CD4-positive, alpha-beta T cell treated with Interleukin-17A for 4 hours (primary cell): Measurements from ENCODE around the gene MTMR8.
"Not testable (repeated sequence)": the region's sequence is repeated elsewhere in the genome, so short reads cannot be mapped to it uniquely, and the experiment has no call there.

Experiments
- DNase-seq: peaks from one replicate; pipeline ENCODE4 v3.0.0-alpha.2; 2020; ENCODE audit warnings: mixed read lengths

MTMR8 gene

DNA sequence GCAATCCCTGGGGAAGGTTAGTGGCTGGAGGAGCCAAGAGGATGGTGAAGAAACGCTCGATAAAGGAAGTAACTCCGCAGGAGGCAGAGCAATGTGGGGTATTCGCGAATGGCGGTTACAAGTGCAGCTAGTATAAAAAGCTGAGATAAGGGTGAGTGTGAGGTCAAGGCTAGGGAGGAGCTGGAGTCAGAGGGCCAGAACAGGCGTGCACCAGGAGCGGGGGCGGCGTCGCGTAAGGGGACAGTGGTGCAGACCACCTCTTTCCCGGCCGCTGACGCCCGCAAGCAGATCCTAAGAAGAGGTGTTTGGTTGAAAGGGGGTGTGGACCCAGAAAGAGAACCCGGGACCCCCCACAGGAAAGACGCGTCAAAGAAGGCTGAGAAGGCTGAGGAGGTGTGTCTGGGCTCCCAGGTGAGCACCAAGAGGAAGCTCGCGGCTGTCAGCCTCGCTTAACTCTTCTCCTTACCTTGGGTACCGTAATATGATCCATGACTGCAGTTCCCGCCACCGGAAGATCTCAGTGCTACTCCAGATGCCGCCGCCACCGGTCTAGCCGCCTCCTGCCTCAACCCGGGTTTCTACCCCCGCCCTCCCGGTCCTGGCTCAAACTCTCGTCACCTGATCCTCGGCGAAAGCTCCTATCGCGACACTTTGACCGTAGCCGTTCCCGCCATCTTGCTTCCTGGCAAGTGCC, at the start of gene MTMR8:
TSS of gene MTMR8 (minus strand) at position 579 of the 694 bp plus-strand sequence. CDS start at position 490, 89 bp downstream.
- peak; percentile 79 for DNase-seq

DNA sequence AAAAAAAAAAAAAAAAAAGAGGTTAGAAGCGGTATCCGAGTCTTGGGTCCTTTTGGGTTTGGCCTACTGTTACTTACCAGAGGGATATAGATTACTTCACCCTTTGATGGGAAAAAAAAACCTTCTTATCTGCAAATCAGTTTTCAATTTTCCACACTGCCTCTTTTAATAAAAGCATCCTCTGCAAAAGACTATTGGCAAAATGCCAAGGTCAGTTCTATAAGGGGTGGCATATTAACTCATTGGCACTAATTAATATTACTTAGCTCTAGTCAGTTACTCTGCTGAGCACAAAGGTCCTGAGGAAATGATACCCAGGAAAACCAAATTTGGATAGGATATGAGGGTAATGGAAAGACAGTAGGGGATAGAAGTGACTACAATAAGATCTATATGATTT, 44.3 kb upstream of the MTMR8 start:
- no peak for DNase-seq

GRCh38 chrX:64437665-64438064, 42.4 kb upstream of the MTMR8 start:
- DNase-seq = no peak

DNA sequence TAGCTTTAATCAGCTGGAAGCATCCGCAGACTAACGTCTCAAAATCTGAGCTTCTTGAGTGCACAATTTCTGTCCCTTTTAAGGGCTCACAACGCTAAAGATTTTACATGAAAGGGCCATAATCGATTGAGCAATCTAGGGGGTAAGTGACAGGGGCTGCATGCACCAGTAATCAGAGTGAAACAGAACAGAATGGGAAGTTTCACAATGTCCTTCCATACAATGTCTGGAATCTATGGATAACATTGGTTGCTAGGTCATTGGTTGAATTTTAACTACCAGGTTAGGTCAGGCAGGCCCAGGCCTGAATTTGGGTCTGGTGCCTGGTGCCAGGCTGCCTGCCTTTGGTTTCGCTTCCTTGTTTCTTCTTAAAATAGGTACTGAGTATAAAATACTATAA, 42.0 kb upstream of the MTMR8 start:
- no peak for DNase-seq

- DNase-seq = no peak
These were observed 33.1 kb upstream of the MTMR8 start for GRCh38 chrX:64428371-64428770.

- no peak for DNase-seq
These were observed 32.5 kb upstream of the MTMR8 start for GRCh38 chrX:64427787-64428186.

DNA sequence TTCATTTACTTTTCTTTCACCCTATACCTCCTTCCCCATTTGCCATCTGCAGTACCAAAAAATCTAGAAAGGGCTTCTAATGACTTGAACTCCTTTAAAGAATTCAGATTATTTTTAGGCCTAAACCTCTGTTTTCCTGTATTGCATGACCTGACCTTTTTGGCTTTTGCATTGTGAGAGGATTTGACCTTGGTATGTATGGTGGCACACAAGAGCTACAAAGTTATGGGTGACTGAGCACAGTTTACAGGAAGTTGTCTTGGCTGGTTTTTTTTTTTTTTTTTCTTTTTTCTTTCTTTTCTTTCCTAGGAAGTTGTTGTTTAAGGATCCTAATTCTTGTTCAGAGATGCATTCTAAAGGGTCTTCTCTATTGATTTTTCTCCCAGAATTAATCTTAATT, 32.0 kb upstream of the MTMR8 start:
- DNase-seq = no peak

DNA sequence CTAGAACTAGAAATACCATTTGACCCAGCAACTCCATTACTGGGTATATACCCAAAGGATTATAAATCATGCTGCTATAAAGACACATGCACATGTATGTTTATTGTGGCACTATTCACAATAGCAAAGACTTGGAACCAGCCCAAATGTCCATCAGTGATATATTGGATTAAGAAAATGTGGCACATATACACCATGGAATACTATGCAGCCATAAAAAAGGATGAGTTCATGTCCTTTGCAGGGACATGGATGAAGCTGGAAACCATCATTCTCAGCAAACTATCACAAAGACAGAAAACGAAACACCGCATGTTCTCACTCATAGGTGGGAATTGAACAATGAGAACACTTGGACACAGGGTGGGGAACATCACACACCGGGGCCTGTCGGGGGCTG, 14.5 kb upstream of the MTMR8 start:
- DNase-seq = not testable (repeated sequence)

DNA sequence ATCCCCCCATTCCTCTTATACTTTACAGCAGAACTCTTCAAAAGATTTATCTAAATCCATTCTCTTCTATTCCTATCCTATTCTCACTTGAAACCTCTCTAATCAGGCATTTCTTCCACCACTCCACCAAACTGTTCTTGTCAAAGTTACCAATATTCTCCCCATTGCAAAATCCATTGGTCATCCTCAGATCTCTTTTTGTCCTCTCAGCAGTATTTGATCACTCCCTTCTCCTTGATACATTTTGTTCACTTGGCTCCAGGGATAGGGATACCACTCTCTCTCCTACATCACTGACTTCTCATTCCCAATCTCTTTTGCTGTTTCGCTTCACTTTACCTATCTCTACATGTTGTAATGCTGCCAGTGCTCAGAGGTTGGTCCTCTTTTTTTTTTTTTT, 2.8 kb upstream of the MTMR8 start:
- DNase-seq = no peak

- DNase-seq = no peak
These were observed 297 bp upstream of the MTMR8 start for GRCh38 chrX:64395568-64395929.

GRCh38 chrX:64394059-64394873, 986 bp downstream of the MTMR8 start:
- DNase-seq = no peak

DNA sequence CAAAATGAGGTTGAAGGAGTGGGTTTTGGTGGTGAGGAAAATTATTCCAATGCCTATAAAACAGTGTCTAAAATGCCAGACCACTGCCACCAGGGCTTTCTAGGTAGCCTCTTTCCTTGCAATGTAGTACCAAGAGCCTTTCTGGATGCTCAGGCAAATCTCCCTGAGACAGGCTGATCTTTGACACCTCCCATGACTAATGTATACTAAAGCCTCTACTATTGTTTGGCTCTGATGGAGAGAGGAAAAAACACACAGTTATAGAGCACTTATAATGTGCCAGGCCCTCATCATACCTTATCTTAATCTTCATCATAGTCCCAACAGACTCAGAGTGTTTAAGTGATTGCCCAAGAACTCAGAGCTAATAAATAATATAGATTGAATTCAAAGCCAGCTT, 5.8 kb downstream of the MTMR8 start:
- DNase-seq = no peak

- not testable (repeated sequence) for DNase-seq
These were observed 14.5 kb downstream of the MTMR8 start for GRCh38 chrX:64380789-64381188.

DNA sequence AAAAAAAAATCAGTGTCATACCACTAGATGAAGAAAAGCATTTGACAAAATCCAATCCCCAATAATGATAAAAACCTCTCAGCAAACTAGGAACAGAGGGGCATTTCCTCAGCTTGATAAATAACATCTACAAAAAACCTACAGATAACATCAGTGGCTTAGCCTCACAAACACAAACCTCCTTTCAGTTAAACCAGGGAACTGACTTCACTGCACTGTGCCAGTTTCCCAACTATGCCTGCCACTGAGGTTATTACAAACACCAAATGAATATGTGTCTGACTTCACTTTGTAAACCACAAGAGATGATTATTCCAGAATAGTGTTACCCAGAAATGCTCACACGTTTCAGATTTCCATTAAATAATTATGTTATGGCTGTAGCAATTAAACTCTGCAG, 15.3 kb downstream of the MTMR8 start:
- DNase-seq = no peak

- no peak for DNase-seq
These were observed 17.5 kb downstream of the MTMR8 start for GRCh38 chrX:64377753-64378152.

DNA sequence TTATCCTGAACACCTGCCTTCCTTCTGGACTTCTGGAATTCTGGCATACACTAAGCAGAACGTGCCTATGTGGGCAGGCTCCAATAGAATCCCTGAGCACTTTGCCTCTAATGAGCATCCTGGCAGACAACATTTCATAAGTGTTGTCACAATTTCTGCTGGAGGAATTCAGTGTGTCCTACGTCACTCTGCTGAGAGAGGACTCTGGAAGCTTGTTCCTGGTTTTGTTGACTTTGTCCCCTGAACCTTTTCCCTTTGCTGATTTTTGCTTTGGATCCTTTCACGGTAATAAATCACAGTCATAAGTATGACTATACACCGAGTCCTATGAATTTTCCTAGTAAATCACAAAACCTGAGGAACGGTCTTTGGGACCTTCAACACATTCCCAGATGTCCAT, 43.2 kb downstream of the MTMR8 start:
- DNase-seq = no peak

DNA sequence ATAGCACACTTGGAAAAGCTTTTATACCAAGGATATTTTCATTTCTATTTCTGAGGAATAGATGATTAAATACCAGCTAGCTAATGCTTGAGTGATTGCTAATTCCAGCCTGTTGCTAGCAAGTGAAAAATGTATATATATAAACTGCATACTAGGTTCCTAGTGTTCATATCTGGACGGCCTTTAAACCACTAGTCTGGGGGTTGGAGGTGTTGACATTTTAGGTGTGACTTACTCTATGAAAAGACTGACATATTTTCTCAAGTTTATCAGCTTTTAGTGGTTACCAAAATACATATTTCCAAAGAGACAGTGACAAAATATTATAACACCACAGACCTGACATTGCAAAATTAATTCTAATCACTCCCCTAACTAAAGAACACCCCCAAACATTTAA, 44.7 kb downstream of the MTMR8 start:
- no peak for DNase-seq

- no peak for DNase-seq
These were observed 45.2 kb downstream of the MTMR8 start for GRCh38 chrX:64350047-64350446.

DNA sequence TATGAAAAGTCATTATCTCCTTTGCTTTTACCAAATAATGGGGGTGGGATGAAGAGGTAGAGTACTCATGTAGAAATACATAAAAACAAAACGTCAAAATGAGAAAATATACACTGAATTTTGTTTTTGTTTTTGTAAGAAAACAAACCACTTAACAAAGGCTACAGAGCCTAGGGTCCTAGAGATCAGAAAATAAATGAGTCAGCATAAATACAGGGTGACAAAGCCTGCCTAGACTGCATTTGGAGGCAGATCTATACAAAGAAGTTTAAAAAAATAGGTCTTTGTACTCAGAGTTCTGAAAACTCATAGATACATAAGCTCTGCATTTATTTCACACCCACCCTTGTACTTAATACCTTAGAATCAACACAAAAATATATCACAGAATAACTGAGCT, 52.4 kb downstream of the MTMR8 start:
- no peak for DNase-seq

DNA sequence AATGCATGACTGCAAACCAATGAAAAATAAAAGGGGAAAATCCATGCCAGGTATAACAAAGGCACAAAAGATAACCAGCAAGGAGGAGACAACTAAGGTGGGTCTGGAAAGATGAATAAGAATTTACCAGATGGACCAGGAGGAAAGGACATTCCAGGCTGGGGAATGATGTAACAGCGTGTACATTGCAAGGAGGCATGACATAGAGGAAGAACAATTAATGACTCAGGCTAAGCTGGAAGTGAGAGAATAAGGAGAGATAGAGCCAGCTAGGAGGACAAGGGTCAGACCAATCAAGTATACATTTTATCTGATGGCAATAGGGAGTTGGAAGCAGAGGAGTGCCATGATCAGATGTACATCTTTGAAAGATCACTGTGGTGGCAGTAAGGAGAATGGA, 57.0 kb downstream of the MTMR8 start:
- DNase-seq = no peak

DNA sequence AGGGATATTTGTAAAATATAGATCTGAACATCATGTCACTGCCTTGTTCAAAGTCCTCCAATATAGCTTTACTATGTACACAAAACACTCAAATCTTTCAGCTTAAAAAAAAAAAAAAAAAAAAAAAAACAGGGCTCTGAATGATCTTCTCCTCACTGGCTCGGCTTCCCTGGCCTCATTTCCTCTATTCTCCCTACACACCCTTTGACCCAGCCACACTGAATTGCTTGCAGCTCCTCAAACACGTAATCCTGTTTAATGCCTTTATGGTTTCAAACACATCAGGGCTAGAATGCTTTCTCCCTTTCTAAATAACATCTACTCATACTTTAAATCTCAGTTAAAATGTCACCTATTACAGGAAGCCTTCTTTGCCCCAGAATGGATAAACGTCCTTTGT, 60.8 kb downstream of the MTMR8 start:
- no peak for DNase-seq

GRCh38 chrX:64330284-64330683, 65.0 kb downstream of the MTMR8 start:
- DNase-seq = no peak

DNA sequence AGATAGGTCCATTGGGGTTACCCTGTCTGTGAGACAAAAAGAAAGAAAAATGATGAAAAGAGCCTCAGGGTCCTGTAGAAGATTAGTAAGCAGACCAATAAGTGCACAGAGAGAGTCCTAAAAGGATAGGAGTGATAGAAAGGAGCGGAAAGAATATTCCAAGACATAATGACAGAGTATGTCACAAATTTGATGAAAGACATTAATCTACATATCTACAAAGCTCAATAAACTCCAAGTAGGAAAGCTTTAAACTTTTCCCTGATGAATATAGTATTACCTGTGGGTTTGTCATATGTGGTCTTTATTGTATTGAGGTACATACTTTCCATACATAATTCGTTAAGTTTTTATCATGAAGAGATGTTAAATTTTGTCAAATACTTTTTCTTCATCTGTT, 73.7 kb downstream of the MTMR8 start:
- DNase-seq = no peak

GRCh38 chrX:64313624-64314023, 81.6 kb downstream of the MTMR8 start:
- DNase-seq = no peak

DNA sequence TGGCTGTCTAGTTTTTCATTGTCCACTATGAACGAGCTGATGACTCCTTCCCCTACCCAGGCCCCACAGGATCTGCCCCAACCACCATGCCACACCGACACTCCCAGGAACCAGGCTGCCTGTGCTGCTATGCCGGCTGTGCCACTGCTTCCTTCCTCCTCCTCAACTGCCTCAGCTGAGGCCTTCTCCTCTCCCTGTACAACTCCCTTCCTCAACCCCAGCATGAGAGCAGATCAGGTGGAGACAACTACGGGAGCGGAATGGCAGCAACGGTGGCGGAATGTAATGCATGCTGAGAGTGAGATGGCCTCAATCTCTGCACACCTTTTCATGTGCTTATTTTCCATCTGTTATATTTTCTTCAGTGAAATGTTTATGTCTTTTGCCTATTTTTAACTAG, 88.5 kb downstream of the MTMR8 start:
- no peak for DNase-seq
